Measurements from ENCODE around the gene F9. TPM values are rescaled to one million over a fixed set of nuclear protein-coding genes. Genes with fewer than 3 reads are reported as not detected.
"Not testable (repeated sequence)": the region's sequence is repeated elsewhere in the genome, so short reads cannot be mapped to it uniquely, and the experiment has no call there.

The F9 gene
- total RNA-seq, result not detected in 2 replicates
- not detected for polyA plus RNA-seq (2012)

DNA sequence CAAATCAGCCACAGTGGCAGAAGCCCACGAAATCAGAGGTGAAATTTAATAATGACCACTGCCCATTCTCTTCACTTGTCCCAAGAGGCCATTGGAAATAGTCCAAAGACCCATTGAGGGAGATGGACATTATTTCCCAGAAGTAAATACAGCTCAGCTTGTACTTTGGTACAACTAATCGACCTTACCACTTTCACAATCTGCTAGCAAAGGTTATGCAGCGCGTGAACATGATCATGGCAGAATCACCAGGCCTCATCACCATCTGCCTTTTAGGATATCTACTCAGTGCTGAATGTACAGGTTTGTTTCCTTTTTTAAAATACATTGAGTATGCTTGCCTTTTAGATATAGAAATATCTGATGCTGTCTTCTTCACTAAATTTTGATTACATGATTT lies at the start of gene F9:
F9 (plus strand) TSS at position 190 of the 400 bp plus-strand sequence; CDS start at position 216, 26 bp downstream.
- no peak for DNase-seq (ENCODE audit: low read depth)

DNA sequence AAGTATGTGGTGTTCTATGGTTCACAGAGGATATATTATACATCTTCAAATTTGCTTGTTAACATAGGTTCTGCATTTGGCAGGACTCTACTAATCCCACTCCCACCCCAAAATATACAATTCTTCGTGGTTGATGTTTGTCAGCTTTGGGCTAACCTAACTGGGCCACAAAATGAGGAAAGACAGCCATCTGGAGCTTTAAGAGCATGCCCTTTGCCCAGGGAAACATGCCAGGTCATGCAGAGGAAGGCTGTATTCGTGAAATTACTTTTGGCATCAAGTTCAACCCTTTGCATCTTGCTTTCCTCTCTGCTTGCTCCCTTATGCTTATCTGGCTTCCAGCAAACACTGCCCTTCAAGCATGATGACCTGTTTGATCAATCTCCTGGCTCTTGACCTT lies 46.8 kb upstream of the F9 start:
- DNase-seq (ENCODE audit: low read depth), result no peak

DNA sequence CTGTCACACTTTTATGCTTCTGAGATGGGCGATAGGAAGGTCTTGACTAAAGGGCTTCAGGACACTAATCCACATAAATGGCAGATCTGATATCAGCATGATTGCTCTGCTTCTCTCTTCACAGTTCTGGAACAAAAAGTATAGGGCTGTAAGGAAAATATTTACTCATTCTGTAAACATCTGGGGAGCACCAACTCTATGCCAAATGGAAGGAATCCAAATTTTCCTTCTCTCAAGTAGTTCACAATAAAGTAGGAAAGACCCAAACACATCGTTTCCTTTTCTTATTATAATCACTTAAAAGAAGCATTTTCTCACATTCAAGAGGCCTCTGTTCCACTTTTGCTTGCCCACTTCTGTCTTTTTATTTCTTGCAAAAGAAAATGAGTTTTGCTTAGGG lies 45.9 kb upstream of the F9 start:
- DNase-seq (ENCODE audit: low read depth), result no peak

GRCh38 chrX:139495324-139495723 lies 35.2 kb upstream of the F9 start:
- no peak for DNase-seq (ENCODE audit: low read depth)

GRCh38 chrX:139506333-139506732 lies 24.2 kb upstream of the F9 start:
- DNase-seq (ENCODE audit: low read depth), result no peak

DNA sequence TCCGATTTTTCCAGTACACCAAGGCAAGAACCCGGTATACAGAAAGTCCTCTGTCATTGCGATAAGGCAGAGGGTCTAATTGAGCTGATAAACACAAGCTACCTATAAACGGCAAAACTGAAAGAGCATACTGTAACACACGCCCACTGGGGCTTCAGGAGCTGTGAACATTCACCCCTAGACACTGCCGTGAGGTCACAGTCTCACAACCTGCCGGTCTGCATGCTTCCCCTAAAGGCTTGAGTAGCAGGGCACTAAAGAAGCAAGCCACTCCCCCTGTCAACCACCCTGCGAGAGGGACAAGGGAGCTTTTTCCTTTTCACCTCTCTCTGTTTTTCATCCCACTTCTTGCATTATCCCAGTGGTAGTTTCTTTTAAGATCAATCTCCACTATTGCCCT lies 22.4 kb upstream of the F9 start:
- no peak for DNase-seq (ENCODE audit: low read depth)

- DNase-seq (ENCODE audit: low read depth), result no peak
Measured at GRCh38 chrX:139518475-139518874, 12.1 kb upstream of the F9 start.

DNA sequence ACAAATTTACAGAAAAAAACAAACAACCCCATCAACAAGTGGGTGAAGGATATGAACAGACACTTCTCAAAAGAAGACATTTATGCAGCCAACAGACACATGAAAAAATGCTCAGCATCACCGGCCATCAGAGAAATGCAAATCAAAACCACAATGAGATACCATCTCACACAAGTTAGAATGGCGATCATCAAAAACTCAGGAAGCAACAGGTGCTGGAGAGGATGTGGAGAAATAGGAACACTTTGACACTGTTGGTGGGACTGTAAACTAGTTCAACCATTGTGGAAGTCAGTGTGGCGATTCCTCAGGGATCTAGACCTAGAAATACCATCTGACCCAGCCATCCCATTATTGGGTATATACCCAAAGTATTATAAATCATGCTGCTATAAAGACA lies 1.7 kb upstream of the F9 start:
- not testable (repeated sequence) for DNase-seq (ENCODE audit: low read depth)

- DNase-seq (ENCODE audit: low read depth), result no peak
Measured at GRCh38 chrX:139532834-139533233, 2.3 kb downstream of the F9 start.

GRCh38 chrX:139533444-139533843 lies 2.9 kb downstream of the F9 start:
- no peak for DNase-seq (ENCODE audit: low read depth)

- no peak for DNase-seq (ENCODE audit: low read depth)
Measured at GRCh38 chrX:139538907-139539790, 8.6 kb downstream of the F9 start.

- DNase-seq (ENCODE audit: low read depth), result no peak
Measured at GRCh38 chrX:139542652-139543051, 12.1 kb downstream of the F9 start.

GRCh38 chrX:139543920-139544319 lies 13.4 kb downstream of the F9 start:
- no peak for DNase-seq (ENCODE audit: low read depth)

DNA sequence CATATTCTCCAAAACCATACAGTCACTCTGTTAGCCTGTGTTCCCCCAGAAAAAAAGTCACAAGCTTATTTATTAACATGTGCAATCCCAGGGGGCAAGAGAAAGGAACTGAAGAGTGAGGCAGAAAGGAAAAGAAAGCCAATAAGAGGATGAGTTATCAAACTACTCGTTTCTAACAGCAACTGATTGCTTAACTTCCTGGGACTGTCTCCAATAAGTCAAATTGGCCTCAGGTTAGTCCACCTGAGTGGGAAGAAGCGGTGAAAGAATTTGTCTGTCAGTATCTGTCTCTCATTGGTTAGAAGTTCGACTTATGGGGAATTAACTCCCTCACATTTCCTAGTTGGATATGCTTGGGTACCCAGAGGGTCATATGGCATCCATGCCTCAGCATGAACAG lies 14.1 kb downstream of the F9 start:
- no peak for DNase-seq (ENCODE audit: low read depth)

DNA sequence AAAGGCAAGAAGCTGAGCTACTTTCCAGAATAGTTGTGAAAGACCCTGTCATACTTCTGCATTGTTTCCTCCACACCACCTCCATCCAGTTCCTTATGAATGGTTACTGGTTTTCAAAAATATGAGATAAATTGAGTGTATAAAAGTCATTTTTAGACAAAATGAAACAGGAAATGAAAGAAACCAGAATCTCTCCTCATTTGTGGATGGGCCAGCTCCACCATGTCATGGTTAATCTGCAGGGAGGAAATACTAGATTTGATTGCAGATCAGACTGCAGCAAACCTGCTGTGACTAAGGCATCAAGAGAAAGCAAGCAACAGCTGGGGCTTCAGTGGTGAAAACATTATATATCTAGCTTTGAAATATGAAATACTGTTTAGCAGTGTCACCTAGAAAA lies 23.8 kb downstream of the F9 start:
- no peak for DNase-seq (ENCODE audit: low read depth)

DNA sequence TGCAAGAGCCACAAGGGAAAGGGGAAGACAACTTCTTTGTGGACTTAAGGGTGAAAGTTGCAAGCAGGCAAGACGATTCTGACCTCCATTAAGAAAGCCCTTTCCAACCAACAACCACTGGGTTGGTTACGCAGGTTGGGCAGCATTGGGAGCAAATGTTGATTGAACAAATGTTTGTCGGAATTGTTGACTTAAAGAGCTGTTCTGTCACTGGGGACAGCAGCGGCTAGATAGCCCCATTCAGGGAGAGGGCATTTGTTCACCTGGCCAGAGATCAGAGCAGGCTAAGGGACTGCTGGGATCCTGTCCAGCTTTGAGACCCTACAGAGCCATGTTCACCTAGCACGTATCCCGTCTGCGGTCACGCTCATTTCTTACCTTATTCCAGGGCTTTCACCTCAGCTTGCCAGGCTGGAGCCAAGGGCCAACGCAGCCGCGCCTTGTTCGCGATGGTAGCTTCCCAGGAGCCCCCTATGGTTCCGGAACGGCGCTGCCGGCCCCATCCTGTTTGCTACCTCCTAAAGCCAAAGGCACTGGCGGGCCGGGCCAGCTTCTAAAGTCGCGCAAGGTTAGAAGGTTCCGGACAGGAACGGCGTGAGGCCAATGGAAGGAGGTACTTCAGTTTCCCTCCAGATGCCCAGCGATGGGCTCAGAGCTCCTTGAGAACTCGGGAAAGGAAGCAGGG lies 24.6 kb downstream of the F9 start:
- DNase-seq (ENCODE audit: low read depth), result no peak

GRCh38 chrX:139559383-139560042 lies 29.0 kb downstream of the F9 start:
- peak; percentile 70 for DNase-seq (ENCODE audit: low read depth)

DNA sequence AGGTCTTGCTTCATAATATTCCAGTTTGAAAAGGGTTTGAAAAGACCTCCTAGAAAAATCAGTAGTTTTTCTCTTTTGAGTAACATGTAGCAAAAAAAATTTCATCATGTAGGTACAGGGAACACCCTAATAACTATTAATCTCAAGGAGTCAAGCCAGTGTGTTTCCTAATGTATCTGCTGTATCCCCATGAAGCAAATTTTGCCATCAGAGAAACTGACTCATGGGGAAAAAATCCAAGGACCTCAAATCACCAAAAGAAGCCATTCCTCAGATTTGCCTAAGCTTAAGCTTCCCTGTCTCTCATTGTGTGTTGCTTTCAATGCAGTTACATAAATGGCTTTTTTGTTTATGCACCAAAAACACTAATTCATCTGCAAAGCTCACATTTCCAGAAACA lies 29.7 kb downstream of the F9 start:
- DNase-seq (ENCODE audit: low read depth), result peak; percentile 9

- DNase-seq (ENCODE audit: low read depth), result no peak
Measured at GRCh38 chrX:139563251-139563650, 32.7 kb downstream of the F9 start.

DNA sequence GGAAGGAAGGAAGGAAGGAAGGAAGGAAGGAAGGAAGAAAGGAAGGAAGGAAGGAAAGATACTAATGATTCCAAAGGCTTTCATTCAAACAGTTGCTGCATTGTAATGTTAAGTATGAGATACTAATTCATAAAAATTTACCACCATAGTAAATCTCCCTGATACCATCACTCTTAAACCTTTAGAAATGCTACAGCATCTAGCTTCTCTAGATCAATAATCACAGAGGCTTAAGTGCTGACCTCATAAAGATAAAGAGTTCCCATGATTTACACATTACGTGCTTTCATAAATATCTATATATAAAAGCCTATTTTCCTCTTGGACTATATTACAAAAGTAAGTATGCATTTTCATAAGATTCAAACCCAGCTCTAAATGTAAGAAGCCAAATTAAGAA lies 36.4 kb downstream of the F9 start:
- no peak for DNase-seq (ENCODE audit: low read depth)

DNA sequence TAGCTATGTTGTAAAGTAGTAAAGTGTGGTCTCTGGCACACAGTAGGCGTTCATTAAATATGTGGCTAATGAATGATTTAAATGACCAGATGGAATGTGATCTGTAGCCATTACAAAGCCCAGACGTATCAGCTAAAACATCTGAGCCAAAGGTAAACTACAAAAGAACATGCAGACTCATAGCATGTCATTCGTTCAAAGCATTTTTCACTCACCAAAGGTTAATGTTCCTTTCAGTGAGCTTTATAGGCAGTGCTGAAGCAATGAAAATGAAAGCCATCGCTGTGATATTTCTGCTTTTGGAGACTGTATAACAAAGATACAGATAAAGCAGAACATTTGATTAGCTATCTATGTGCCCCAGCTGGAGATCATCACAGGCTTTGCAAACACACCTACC lies 50.5 kb downstream of the F9 start:
- DNase-seq (ENCODE audit: low read depth), result no peak

- DNase-seq (ENCODE audit: low read depth), result no peak
Measured at GRCh38 chrX:139585613-139586012, 55.1 kb downstream of the F9 start.
